K562 (cell line): ENCODE data around the gene MBOAT2. TPM values are rescaled to one million over a fixed set of nuclear protein-coding genes. Genes with fewer than 3 reads are reported as not detected.

ENCODE experiments used
- CUX1 ChIP-seq: fragments of 200-800 bp; sonication (Bioruptor generic); IDR thresholded peaks from 2 replicates; pipeline ENCODE4 v1.6.1; 2016; ENCODE audit warnings: missing genetic modification characterization, missing compliant biosample characterization
- ESRRA ChIP-seq: fragments of 450-650 bp; IDR thresholded peaks from 2 replicates; pipeline ENCODE4 v1.6.1; 2014; ENCODE audit warnings: low read depth, mild to moderate bottlenecking, moderate library complexity, borderline replicate concordance
- FOXA1 ChIP-seq: fragments of 450-650 bp; IDR thresholded peaks from 2 replicates; pipeline ENCODE4 v1.6.1; 2016; ENCODE audit warnings: mild to moderate bottlenecking, borderline replicate concordance
- HDAC3 ChIP-seq: fragments of 450-650 bp; IDR thresholded peaks from 2 replicates; pipeline ENCODE4 v1.6.1; 2018; ENCODE audit warnings: borderline replicate concordance, mild to moderate bottlenecking, moderate library complexity; ENCODE audit not compliant: partially characterized antibody
- HNRNPK ChIP-seq: fragments of 200-400 bp; formaldehyde crosslinking; IDR thresholded peaks from one replicate; pipeline ENCODE4 v1.6.1; 2018; ENCODE audit warnings: mild to moderate bottlenecking, low read depth, low read length; ENCODE audit not compliant: poor library complexity, severe bottlenecking
- MEF2A ChIP-seq: IDR thresholded peaks from 2 replicates; pipeline ENCODE4 v1.6.1; 2011; ENCODE audit warnings: low read depth, mild to moderate bottlenecking, low read length, moderate library complexity; ENCODE audit not compliant: control insufficient read depth
- MIER1 ChIP-seq: fragments of 450-650 bp; IDR thresholded peaks from 2 replicates; pipeline ENCODE4 v1.6.1; 2016; ENCODE audit warnings: antibody characterized with exemption, mild to moderate bottlenecking, low read depth
- NELFE ChIP-seq: IDR thresholded peaks from 2 replicates; pipeline ENCODE4 v1.6.1; 2011; ENCODE audit warnings: mild to moderate bottlenecking; ENCODE audit not compliant: insufficient read depth, insufficient read length
- SMAD1 ChIP-seq: fragments of 150-350 bp; IDR thresholded peaks from 2 replicates; pipeline ENCODE4 v1.6.1; 2014; ENCODE audit warnings: low read length, low read depth; ENCODE audit not compliant: partially characterized antibody
- SRSF9 ChIP-seq: fragments of 200-400 bp; formaldehyde crosslinking; IDR thresholded peaks from 2 replicates; pipeline ENCODE4 v1.6.1; 2017; ENCODE audit warnings: low read depth, low read length, borderline replicate concordance
- TEAD4 ChIP-seq, 2 experiments: sonication (generic) in 1 of 2; formaldehyde crosslinking in 1 of 2; IDR thresholded peaks; 2 replicates each; pipeline versions ENCODE4 v1.6.1 to v1.8.0; 2012 to 2022; ENCODE audit warnings: borderline replicate concordance in 1 of 2, inconsistent platforms in 1 of 2, low read length in 1 of 2, mild to moderate bottlenecking in 1 of 2, missing genetic modification reagents in 1 of 2
- ZKSCAN3 ChIP-seq: fragments of 250-450 bp; sonication (Bioruptor Pico); IDR thresholded peaks from 2 replicates; pipeline ENCODE4 v1.4.0; 2020
- ZMIZ1 ChIP-seq, 2 experiments: fragments of 150-350 bp in 1 of 2; IDR thresholded peaks; 2 replicates each; pipeline ENCODE4 v1.6.1; 2012 to 2016; ENCODE audit warnings: low read depth in 2 of 2, low read length in 2 of 2, mild to moderate bottlenecking in 1 of 2, moderate library complexity in 1 of 2
- ZNF143 ChIP-seq: sonication (generic); formaldehyde crosslinking; IDR thresholded peaks from 2 replicates; pipeline ENCODE4 v1.9.0; 2022; ENCODE audit warnings: mild to moderate bottlenecking, missing genetic modification reagents
- ZNF354B ChIP-seq: fragments of 250-450 bp; sonication (Bioruptor Pico); IDR thresholded peaks from 2 replicates; pipeline ENCODE4 v1.4.0; 2020
- ZNF655 ChIP-seq: fragments of 250-450 bp; sonication (Bioruptor Pico); IDR thresholded peaks from 2 replicates; pipeline ENCODE4 v1.5.0; 2021
- ZNF79 ChIP-seq: fragments of 250-450 bp; sonication (Bioruptor Pico); IDR thresholded peaks from 2 replicates; pipeline ENCODE4 v1.4.0; 2020; ENCODE audit warnings: low read depth, mild to moderate bottlenecking, moderate library complexity
- polyA plus RNA-seq, 8 experiments: library from polyadenylated mRNA; depleted of rRNA in 4 of 8; stranded (reverse) in 5 of 8; unstranded in 3 of 8; fragments of >200 nt; fragmentation: Nextera tagmentation in 2 of 8; fragmentation: Illumina TruSeq in 1 of 8; extraction: Ambion mirVana in 2 of 8; extraction: Trizol in 1 of 8; gene quantifications; 2 replicates each; pipeline versions ENCODE4 v1.2.1 to v1.2.3, GENCODE V29; 2011 to 2014; ENCODE audit warnings: inconsistent platforms in 1 of 8, missing spikeins in 1 of 8
- total RNA-seq, 7 experiments: library from RNA; depleted of rRNA in 6 of 7; stranded (reverse); fragments of >200 nt in 6 of 7; fragmentation: Illumina TruSeq in 2 of 7; extraction: Trizol in 2 of 7; gene quantifications; 2 replicates each; pipeline versions ENCODE4 v1.2.1 to v1.2.3, GENCODE V29; 2011 to 2021; ENCODE audit warnings: low replicate concordance in 1 of 7

Gene MBOAT2
- total and polyA plus RNA-seq, 9 of the 15 experiments (the other 6 are each of a cell fraction or from before 2014, with no cell fraction given), result 8.4 to 122 (median 27.6) TPM

GRCh38 chr2:8893978-8894820 is 109.3 kb downstream of the MBOAT2 start (continued):
- TF ChIP-seq CUX1 (CRISPR knock-in tag), result no peak; the same call in 1 of the 2 replicates
- peak; percentile 75 for TF ChIP-seq HDAC3
- no peak for TF ChIP-seq ZNF79 (CRISPR knock-in tag)
- TF ChIP-seq HNRNPK, result no peak
- TF ChIP-seq FOXA1, result no peak; the same call in 1 of the 2 replicates
- no peak for TF ChIP-seq ZNF143
- TF ChIP-seq MIER1, result no peak
- TF ChIP-seq ZMIZ1 (IDR thresholded peaks at IDR 0.05; ENCODE audit: low read depth in 2 of 2, low read length in 2 of 2), result peak in 1 of 2 experiments; percentile 89; a peak in 2 of 4 replicates
- TF ChIP-seq ESRRA, result no peak
- TF ChIP-seq ZNF354B, result no peak
- no peak for TF ChIP-seq SRSF9
- TF ChIP-seq ZNF655 (CRISPR knock-in tag), result no peak
- TF ChIP-seq ZKSCAN3, result no peak
- TF ChIP-seq SMAD1, result no peak
- no peak for TF ChIP-seq NELFE
- peak; percentile 12; the same call in 1 of the 2 replicates for TF ChIP-seq MEF2A
- peak; percentile 93 for TF ChIP-seq TEAD4 (IDR thresholded peaks at IDR 0.05; ENCODE audit: low read length)
- no peak for TF ChIP-seq TEAD4 (CRISPR knock-in tag; IDR thresholded peaks at IDR 0.05; ENCODE audit: borderline replicate concordance)
